ENCODE results near the gene PEA15. TPM values are rescaled to one million over a fixed set of nuclear protein-coding genes. Genes with fewer than 3 reads are reported as not detected.

The PEA15 gene
- total and polyA plus RNA-seq, 2 of the 8 experiments (the other 6 are each of a cell fraction or from before 2014, with no cell fraction given) = 71.3 to 75.1 TPM

- TF ChIP-seq, protein P1, sequence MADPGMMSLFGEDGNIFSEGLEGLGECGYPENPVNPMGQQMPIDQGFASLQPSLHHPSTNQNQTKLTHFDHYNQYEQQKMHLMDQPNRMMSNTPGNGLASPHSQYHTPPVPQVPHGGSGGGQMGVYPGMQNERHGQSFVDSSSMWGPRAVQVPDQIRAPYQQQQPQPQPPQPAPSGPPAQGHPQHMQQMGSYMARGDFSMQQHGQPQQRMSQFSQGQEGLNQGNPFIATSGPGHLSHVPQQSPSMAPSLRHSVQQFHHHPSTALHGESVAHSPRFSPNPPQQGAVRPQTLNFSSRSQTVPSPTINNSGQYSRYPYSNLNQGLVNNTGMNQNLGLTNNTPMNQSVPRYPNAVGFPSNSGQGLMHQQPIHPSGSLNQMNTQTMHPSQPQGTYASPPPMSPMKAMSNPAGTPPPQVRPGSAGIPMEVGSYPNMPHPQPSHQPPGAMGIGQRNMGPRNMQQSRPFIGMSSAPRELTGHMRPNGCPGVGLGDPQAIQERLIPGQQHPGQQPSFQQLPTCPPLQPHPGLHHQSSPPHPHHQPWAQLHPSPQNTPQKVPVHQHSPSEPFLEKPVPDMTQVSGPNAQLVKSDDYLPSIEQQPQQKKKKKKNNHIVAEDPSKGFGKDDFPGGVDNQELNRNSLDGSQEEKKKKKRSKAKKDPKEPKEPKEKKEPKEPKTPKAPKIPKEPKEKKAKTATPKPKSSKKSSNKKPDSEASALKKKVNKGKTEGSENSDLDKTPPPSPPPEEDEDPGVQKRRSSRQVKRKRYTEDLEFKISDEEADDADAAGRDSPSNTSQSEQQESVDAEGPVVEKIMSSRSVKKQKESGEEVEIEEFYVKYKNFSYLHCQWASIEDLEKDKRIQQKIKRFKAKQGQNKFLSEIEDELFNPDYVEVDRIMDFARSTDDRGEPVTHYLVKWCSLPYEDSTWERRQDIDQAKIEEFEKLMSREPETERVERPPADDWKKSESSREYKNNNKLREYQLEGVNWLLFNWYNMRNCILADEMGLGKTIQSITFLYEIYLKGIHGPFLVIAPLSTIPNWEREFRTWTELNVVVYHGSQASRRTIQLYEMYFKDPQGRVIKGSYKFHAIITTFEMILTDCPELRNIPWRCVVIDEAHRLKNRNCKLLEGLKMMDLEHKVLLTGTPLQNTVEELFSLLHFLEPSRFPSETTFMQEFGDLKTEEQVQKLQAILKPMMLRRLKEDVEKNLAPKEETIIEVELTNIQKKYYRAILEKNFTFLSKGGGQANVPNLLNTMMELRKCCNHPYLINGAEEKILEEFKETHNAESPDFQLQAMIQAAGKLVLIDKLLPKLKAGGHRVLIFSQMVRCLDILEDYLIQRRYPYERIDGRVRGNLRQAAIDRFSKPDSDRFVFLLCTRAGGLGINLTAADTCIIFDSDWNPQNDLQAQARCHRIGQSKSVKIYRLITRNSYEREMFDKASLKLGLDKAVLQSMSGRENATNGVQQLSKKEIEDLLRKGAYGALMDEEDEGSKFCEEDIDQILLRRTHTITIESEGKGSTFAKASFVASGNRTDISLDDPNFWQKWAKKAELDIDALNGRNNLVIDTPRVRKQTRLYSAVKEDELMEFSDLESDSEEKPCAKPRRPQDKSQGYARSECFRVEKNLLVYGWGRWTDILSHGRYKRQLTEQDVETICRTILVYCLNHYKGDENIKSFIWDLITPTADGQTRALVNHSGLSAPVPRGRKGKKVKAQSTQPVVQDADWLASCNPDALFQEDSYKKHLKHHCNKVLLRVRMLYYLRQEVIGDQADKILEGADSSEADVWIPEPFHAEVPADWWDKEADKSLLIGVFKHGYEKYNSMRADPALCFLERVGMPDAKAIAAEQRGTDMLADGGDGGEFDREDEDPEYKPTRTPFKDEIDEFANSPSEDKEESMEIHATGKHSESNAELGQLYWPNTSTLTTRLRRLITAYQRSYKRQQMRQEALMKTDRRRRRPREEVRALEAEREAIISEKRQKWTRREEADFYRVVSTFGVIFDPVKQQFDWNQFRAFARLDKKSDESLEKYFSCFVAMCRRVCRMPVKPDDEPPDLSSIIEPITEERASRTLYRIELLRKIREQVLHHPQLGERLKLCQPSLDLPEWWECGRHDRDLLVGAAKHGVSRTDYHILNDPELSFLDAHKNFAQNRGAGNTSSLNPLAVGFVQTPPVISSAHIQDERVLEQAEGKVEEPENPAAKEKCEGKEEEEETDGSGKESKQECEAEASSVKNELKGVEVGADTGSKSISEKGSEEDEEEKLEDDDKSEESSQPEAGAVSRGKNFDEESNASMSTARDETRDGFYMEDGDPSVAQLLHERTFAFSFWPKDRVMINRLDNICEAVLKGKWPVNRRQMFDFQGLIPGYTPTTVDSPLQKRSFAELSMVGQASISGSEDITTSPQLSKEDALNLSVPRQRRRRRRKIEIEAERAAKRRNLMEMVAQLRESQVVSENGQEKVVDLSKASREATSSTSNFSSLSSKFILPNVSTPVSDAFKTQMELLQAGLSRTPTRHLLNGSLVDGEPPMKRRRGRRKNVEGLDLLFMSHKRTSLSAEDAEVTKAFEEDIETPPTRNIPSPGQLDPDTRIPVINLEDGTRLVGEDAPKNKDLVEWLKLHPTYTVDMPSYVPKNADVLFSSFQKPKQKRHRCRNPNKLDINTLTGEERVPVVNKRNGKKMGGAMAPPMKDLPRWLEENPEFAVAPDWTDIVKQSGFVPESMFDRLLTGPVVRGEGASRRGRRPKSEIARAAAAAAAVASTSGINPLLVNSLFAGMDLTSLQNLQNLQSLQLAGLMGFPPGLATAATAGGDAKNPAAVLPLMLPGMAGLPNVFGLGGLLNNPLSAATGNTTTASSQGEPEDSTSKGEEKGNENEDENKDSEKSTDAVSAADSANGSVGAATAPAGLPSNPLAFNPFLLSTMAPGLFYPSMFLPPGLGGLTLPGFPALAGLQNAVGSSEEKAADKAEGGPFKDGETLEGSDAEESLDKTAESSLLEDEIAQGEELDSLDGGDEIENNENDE (IDR thresholded peaks at IDR 0.05; ENCODE audit: insufficient replicate concordance, low read length) = no peak
- TF ChIP-seq BRCA1 (IDR thresholded peaks at IDR 0.05; ENCODE audit: low read depth, low read length) = 0 out of 2 replicates have a peak, but pooled peaks have one; percentile 51
- TF ChIP-seq CEBPB (IDR thresholded peaks at IDR 0.05; ENCODE audit: low read depth, low read length) = no peak
- peak in 1 of 2 experiments; percentile 87; a peak in 2 of 4 replicates for TF ChIP-seq SIN3A (conservative IDR thresholded peaks at IDR 0.05 in 1 of 2, IDR thresholded peaks at IDR 0.05 in 1 of 2; ENCODE audit: low read depth in 1 of 2, low read length in 2 of 2)
- TF ChIP-seq TEAD4 (IDR thresholded peaks at IDR 0.05; ENCODE audit: low read depth, low read length) = 0 out of 2 replicates have a peak, but pooled peaks have one; percentile 30
- peak; percentile 95 for TF ChIP-seq TBP (IDR thresholded peaks at IDR 0.05; ENCODE audit: low read depth, low read length)
- peak; percentile 89 for TF ChIP-seq TAF7 (optimal IDR thresholded peaks at IDR 0.05; ENCODE audit: borderline replicate concordance, low read depth, low read length)
- TF ChIP-seq JUND (IDR thresholded peaks at IDR 0.05; ENCODE audit: low read length) = peak; percentile 8; the same call in 1 of the 2 replicates
- TF ChIP-seq NRF1 (IDR thresholded peaks at IDR 0.05; ENCODE audit: low read depth, low read length) = peak; percentile 94
- TF ChIP-seq SIX5 (IDR thresholded peaks at IDR 0.05; ENCODE audit: low read depth, low read length) = no peak
Observed at GRCh38 chr1:160261893-160262794, 57.0 kb downstream of the PEA15 start, which contains the start of gene DCAF8 (continued).
